DND-41 (cell line): ENCODE measurements around the gene KLHL1.

Source experiments
- EZH2 ChIP-seq: IDR thresholded peaks from 3 replicates; pipeline ENCODE4 v1.6.1; 2012; ENCODE audit warnings: borderline replicate concordance, low read depth, mild to moderate bottlenecking, moderate library complexity, low read length, inconsistent platforms; ENCODE audit not compliant: severe bottlenecking
- TF ChIP-seq, protein P1 (sequence below): IDR thresholded peaks from 2 replicates; pipeline ENCODE4 v1.5.1; 2012; ENCODE audit warnings: borderline replicate concordance, low read length, moderate library complexity, mild to moderate bottlenecking; ENCODE audit not compliant: poor library complexity, severe bottlenecking; ENCODE audit errors: extremely low read depth

GRCh38 chr13:70034286-70034685 lies 74.0 kb downstream of the KLHL1 start:
- TF ChIP-seq, protein P1, sequence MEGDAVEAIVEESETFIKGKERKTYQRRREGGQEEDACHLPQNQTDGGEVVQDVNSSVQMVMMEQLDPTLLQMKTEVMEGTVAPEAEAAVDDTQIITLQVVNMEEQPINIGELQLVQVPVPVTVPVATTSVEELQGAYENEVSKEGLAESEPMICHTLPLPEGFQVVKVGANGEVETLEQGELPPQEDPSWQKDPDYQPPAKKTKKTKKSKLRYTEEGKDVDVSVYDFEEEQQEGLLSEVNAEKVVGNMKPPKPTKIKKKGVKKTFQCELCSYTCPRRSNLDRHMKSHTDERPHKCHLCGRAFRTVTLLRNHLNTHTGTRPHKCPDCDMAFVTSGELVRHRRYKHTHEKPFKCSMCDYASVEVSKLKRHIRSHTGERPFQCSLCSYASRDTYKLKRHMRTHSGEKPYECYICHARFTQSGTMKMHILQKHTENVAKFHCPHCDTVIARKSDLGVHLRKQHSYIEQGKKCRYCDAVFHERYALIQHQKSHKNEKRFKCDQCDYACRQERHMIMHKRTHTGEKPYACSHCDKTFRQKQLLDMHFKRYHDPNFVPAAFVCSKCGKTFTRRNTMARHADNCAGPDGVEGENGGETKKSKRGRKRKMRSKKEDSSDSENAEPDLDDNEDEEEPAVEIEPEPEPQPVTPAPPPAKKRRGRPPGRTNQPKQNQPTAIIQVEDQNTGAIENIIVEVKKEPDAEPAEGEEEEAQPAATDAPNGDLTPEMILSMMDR = no peak
- no peak for TF ChIP-seq EZH2
